Measurements from ENCODE around the gene RSU1. TPM values are rescaled to one million over a fixed set of nuclear protein-coding genes. Genes with fewer than 3 reads are reported as not detected.

Gene RSU1
- total and polyA plus RNA-seq, 2 of the 13 experiments (the other 11 are each of a cell fraction or from before 2014, with no cell fraction given), result 32.3 to 35.1 TPM

DNA sequence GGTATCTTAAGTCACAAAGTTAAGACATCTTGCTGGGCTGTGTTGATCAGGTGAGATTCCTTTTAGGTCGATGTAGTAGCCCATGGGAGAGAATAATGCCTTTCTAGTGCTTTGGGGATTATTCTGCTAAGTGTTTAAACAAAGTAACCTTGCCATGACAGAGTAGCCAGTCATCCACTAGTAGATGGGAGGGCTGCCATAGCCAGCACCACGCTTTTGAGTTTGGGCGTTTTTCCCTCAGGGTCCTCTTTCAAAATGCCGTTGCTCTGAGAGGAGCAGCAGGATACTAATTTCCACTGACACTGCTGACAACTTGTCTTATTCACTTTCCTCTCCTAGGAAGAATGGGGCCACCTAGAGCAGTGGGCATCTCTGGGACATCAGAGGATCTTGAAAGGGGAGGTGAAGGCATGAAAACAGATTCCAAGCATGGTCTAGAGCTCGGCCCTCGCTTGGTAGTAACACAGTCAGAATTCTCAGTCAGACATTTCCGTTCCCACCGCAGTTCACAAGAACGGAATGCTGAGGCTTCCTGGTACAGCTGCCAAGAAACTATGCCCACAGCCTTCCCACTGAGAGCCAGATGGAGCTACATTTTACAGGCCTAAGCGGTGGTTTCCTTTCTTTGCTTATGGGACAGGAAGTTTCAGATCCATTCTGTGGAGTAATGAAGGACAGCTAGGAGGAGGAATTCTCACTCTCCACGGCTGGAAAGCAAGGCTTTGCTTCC lies 15.3 kb upstream of the RSU1 start (continued):
- TF ChIP-seq PRDM10 (CRISPR knock-in tag; IDR thresholded peaks at IDR 0.05; ENCODE audit: low read depth) (no peak), ZHX1 (CRISPR knock-in tag; IDR thresholded peaks at IDR 0.05; ENCODE audit: low read depth) (no peak), PLRG1 (conservative IDR thresholded peaks at IDR 0.05) (no peak), TBX3 (IDR thresholded peaks at IDR 0.05; ENCODE audit: borderline replicate concordance) (no peak), TAF15 (IDR thresholded peaks at IDR 0.05; ENCODE audit: low read depth, low read length, poor library complexity, severe bottlenecking) (no peak), GATA4 (IDR thresholded peaks at IDR 0.05; ENCODE audit: borderline replicate concordance, low read depth) (no peak)
- TF ChIP-seq, protein P1, sequence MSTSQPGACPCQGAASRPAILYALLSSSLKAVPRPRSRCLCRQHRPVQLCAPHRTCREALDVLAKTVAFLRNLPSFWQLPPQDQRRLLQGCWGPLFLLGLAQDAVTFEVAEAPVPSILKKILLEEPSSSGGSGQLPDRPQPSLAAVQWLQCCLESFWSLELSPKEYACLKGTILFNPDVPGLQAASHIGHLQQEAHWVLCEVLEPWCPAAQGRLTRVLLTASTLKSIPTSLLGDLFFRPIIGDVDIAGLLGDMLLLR (CRISPR knock-in tag; IDR thresholded peaks at IDR 0.05), result no peak
- TF ChIP-seq, protein P2, sequence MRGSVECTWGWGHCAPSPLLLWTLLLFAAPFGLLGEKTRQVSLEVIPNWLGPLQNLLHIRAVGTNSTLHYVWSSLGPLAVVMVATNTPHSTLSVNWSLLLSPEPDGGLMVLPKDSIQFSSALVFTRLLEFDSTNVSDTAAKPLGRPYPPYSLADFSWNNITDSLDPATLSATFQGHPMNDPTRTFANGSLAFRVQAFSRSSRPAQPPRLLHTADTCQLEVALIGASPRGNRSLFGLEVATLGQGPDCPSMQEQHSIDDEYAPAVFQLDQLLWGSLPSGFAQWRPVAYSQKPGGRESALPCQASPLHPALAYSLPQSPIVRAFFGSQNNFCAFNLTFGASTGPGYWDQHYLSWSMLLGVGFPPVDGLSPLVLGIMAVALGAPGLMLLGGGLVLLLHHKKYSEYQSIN (CRISPR knock-in tag; IDR thresholded peaks at IDR 0.05; ENCODE audit: borderline replicate concordance), result no peak

Data from HepG2 (cell line).